Measurements from ENCODE around the gene RRM2.

DNA sequence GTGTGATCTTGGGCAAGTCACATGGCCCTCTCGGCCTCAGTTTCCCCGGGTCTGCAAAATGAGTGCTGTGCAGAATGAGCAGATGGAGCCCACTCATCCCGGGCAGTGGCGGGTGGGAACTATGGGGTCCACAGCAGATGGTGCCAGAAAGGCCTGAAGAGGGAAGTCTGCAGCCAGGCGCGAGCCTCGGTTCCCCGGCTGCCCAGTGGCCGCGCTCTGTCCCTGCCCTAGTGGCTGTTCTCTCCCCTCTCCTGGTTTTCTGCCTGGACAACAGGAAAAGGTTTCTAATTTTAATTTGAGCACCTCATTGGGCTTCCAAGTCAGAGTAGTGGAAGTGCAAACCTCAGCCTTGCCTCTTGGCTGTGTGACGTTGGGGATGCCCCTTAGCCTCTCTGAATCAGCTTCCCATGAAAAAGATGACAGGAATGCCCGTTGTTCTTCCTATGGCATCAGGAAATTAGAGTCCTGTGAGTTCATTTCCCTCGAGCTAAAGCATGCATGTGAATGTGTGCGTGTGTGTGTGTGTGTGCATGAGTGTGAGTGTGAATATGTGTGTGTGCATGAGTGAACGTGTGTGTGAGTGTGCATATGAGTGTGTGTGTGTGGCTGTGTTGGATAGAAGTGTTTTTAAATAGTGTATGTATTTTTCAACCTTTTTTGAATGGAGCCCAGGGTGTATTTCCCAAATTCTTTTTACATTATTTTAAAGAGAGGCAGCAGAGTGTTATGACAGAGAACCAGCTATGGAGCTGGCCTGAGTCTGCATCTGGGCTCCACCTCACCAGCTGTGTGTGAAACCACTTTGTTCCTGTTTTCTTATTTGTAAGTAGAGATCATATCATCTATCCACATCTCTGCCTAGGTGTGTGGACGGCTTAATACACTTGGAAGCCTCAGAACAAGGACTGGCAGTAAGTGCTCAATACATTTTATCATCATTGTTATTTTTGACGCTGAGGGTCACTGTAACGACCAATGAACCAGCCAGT lies 41.3 kb downstream of the RRM2 start:
- TF ChIP-seq, protein P1, sequence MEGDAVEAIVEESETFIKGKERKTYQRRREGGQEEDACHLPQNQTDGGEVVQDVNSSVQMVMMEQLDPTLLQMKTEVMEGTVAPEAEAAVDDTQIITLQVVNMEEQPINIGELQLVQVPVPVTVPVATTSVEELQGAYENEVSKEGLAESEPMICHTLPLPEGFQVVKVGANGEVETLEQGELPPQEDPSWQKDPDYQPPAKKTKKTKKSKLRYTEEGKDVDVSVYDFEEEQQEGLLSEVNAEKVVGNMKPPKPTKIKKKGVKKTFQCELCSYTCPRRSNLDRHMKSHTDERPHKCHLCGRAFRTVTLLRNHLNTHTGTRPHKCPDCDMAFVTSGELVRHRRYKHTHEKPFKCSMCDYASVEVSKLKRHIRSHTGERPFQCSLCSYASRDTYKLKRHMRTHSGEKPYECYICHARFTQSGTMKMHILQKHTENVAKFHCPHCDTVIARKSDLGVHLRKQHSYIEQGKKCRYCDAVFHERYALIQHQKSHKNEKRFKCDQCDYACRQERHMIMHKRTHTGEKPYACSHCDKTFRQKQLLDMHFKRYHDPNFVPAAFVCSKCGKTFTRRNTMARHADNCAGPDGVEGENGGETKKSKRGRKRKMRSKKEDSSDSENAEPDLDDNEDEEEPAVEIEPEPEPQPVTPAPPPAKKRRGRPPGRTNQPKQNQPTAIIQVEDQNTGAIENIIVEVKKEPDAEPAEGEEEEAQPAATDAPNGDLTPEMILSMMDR (IDR thresholded peaks at IDR 0.05; ENCODE audit: poor library complexity, severe bottlenecking): peak; percentile 11
- TF ChIP-seq REST (IDR thresholded peaks at IDR 0.05; ENCODE audit: borderline replicate concordance) (no peak), POLR2AphosphoS5 (IDR thresholded peaks at IDR 0.05) (no peak), EP300 (conservative IDR thresholded peaks at IDR 0.05; ENCODE audit: poor library complexity, severe bottlenecking) (no peak), SMC3 (conservative IDR thresholded peaks at IDR 0.05; ENCODE audit: poor library complexity) (no peak), TAF1 (IDR thresholded peaks at IDR 0.05; ENCODE audit: low read depth) (no peak), EZH2 (IDR thresholded peaks at IDR 0.05; ENCODE audit: borderline replicate concordance, insufficient read depth, low read length, poor library complexity, severe bottlenecking) (no peak)

Measured in neural cell (in vitro differentiated cells).